ENCODE data around the gene ALK. TPM values are rescaled to one million over a fixed set of nuclear protein-coding genes. Genes with fewer than 3 reads are reported as not detected.
A peak's percentile ranks its signal among the peaks of the same experiment; 100 is the strongest.

Gene ALK
- total RNA-seq, 1 experiment from 2014 or later = 14.7 TPM

DNA sequence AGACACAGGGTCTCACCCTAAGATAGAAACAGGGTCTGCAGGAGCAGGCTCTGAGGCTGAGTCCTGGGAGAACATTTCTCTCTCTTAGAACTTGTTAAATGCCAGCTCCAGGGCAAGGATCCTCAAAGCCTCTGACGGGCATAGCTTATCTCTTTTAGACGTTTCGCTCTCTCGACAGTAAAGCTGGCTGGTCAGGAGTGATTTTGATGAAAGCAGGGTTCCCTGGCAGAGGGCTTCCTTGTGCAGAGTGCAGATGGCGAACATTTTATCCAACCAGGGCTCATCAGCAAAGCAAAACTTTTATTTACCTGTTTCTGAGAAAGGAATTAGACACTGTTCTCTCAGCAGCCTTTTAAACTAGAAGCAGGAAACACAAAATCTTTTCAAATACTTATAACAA, 350.8 kb downstream of the ALK start:
- BruUV-seq (replicated peaks) = no TSS peak
- CTCF ChIA-PET = no interaction called here

DNA sequence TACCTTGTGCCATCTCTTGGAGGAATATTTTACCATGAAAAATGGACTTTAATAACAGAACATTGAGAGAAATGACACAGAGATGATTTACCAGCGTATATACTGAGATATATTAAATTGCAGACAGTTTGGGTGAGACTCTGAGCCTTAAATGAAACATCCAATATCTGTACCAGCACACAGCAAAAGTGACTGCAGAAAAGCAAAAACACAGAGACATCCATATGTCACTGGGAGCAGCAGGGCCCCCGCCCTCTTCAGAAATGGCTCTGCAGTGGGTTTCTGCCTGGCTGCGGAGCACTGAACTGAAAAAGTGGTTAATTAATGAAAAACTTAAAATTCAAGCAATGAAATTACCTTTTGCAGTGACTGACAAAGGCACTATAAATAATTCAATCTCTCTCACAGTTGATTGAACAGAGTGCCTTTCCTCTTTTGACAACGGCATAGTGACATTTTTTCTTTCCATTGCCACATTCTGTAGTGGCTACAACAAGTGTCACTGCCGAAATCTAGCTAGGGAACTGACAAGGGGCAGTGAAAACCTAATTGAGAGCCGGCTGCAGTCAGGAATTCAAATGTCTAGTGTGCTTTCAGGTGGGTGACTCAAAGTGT, 353.4 kb downstream of the ALK start:
- CTCF ChIA-PET = no interaction called here

More for the DNA sequence above, 350.8 kb downstream of the ALK start:
- no peak for DNase-seq (ENCODE audit: low spot score)
- H3K27ac ChIP-seq (ENCODE audit: low read depth, low read length, poor library complexity, severe bottlenecking) = no peak overlapping the region
- intact Hi-C loops (cut with micrococcal nuclease; ENCODE audit: unreplicated experiment) = no loop called here
- no peaks in the 10 kb centered on the region for H3K9me3 ChIP-seq (ENCODE audit: low read depth, low read length, poor library complexity, severe bottlenecking)
- no peaks in the 10 kb centered on the region for H3K36me3 ChIP-seq (ENCODE audit: insufficient read depth, low read length, poor library complexity, severe bottlenecking)
- no peak overlapping the region for H3K4me3 ChIP-seq (ENCODE audit: low read depth, low read length, poor library complexity, severe bottlenecking)
- TF ChIP-seq EZH2 (IDR thresholded peaks at IDR 0.05; ENCODE audit: borderline replicate concordance, low read depth, low read length, poor library complexity, severe bottlenecking) = no peak
- no peaks in the 10 kb centered on the region for H3K27me3 ChIP-seq (replicated peaks; ENCODE audit: insufficient read depth, low read depth, low read length, poor library complexity)
- POLR2A ChIA-PET (ENCODE audit: low non-redundant PET) = no interaction called here
- H3K4me1 ChIP-seq (ENCODE audit: insufficient read depth, low read length, poor library complexity, severe bottlenecking) = no peaks in the 10 kb centered on the region

DNA sequence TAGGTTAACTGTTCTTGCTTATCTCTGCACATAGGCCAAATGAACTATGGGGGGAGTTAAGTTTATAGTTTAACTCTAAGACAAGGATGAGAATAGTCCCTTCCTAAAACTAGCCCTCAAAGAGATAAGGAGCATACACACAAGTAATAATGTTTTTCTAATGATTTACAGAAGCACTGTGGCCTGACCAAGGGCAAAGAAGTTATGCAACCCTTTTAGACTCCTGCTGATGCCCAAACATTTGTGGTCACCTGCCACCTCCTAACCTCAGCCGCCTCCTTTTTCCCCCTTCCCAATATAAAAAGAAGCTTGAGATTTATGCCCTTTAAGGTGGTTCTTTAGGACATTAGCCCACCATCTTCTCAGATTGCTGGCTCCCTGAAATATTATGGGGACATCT, 357.7 kb downstream of the ALK start:
- DNase-seq (ENCODE audit: low spot score) = no peak
- TF ChIP-seq, protein P1, sequence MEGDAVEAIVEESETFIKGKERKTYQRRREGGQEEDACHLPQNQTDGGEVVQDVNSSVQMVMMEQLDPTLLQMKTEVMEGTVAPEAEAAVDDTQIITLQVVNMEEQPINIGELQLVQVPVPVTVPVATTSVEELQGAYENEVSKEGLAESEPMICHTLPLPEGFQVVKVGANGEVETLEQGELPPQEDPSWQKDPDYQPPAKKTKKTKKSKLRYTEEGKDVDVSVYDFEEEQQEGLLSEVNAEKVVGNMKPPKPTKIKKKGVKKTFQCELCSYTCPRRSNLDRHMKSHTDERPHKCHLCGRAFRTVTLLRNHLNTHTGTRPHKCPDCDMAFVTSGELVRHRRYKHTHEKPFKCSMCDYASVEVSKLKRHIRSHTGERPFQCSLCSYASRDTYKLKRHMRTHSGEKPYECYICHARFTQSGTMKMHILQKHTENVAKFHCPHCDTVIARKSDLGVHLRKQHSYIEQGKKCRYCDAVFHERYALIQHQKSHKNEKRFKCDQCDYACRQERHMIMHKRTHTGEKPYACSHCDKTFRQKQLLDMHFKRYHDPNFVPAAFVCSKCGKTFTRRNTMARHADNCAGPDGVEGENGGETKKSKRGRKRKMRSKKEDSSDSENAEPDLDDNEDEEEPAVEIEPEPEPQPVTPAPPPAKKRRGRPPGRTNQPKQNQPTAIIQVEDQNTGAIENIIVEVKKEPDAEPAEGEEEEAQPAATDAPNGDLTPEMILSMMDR (conservative IDR thresholded peaks at IDR 0.05; ENCODE audit: low read depth, low read length) = no peak
- TF ChIP-seq EZH2 (IDR thresholded peaks at IDR 0.05; ENCODE audit: borderline replicate concordance, low read depth, low read length, poor library complexity, severe bottlenecking) = no peak
- Histone ChIP-seq H3K9me3 (ENCODE audit: low read depth, low read length, poor library complexity, severe bottlenecking) (no peaks in the 10 kb centered on the region), H3K27ac (ENCODE audit: low read depth, low read length, poor library complexity, severe bottlenecking) (no peak overlapping the region), H3K36me3 (ENCODE audit: insufficient read depth, low read length, poor library complexity, severe bottlenecking) (no peaks in the 10 kb centered on the region), H3K27me3 (replicated peaks; ENCODE audit: insufficient read depth, low read depth, low read length, poor library complexity) (no peaks in the 10 kb centered on the region), H3K4me3 (ENCODE audit: low read depth, low read length, poor library complexity, severe bottlenecking) (no peak overlapping the region), H3K4me1 (ENCODE audit: insufficient read depth, low read length, poor library complexity, severe bottlenecking) (no peaks in the 10 kb centered on the region)
- BruUV-seq (replicated peaks) = no TSS peak
- POLR2A ChIA-PET (ENCODE audit: low non-redundant PET) = no interaction called here
- intact Hi-C loops (cut with micrococcal nuclease; ENCODE audit: unreplicated experiment) = no loop called here
- CTCF ChIA-PET = no interaction called here

More for the DNA sequence above, 353.4 kb downstream of the ALK start:
- Histone ChIP-seq H3K36me3 (ENCODE audit: insufficient read depth, low read length, poor library complexity, severe bottlenecking) (no peaks in the 10 kb centered on the region), H3K27me3 (replicated peaks; ENCODE audit: insufficient read depth, low read depth, low read length, poor library complexity) (no peaks in the 10 kb centered on the region), H3K4me3 (ENCODE audit: low read depth, low read length, poor library complexity, severe bottlenecking) (no peak overlapping the region), H3K4me1 (ENCODE audit: insufficient read depth, low read length, poor library complexity, severe bottlenecking) (no peaks in the 10 kb centered on the region), H3K27ac (ENCODE audit: low read depth, low read length, poor library complexity, severe bottlenecking) (no peak overlapping the region), H3K9me3 (ENCODE audit: low read depth, low read length, poor library complexity, severe bottlenecking) (no peaks in the 10 kb centered on the region)
- POLR2A ChIA-PET (ENCODE audit: low non-redundant PET) = no interaction called here
- DNase-seq (ENCODE audit: low spot score) = no peak
- TF ChIP-seq EZH2 (IDR thresholded peaks at IDR 0.05; ENCODE audit: borderline replicate concordance, low read depth, low read length, poor library complexity, severe bottlenecking) = no peak
- TF ChIP-seq, protein P1 (conservative IDR thresholded peaks at IDR 0.05; ENCODE audit: low read depth, low read length) = no peak
- intact Hi-C loops (cut with micrococcal nuclease; ENCODE audit: unreplicated experiment) = no loop called here
- BruUV-seq (replicated peaks) = no TSS peak

DNA sequence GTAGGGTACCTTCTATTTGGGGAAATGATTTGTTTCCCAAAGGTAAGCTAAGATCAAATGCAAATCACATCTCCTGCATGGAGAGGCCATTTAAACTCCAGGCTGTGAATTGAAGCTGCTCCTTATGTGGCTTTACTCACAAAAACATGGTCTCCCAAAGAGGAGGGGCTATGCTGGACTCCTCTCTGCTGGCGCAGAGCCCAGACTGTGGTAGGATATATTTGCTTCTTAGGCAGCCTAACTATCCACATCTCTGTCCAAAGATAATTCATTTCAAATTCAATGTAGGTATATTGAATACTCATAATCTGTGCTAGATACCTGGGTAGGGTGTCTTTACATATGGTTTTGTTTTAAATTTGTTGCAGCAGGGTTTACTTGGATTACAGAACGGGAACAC, 358.5 kb downstream of the ALK start:
- ChIA-PET CTCF (no interaction called here), POLR2A (ENCODE audit: low non-redundant PET) (no interaction called here)
- no peak overlapping the region for H3K4me3 ChIP-seq (ENCODE audit: low read depth, low read length, poor library complexity, severe bottlenecking)
- no peaks in the 10 kb centered on the region for H3K4me1 ChIP-seq (ENCODE audit: insufficient read depth, low read length, poor library complexity, severe bottlenecking)
- no peaks in the 10 kb centered on the region for H3K27me3 ChIP-seq (replicated peaks; ENCODE audit: insufficient read depth, low read depth, low read length, poor library complexity)
- no peaks in the 10 kb centered on the region for H3K9me3 ChIP-seq (ENCODE audit: low read depth, low read length, poor library complexity, severe bottlenecking)
- TF ChIP-seq, protein P1 (conservative IDR thresholded peaks at IDR 0.05; ENCODE audit: low read depth, low read length) = no peak
- TF ChIP-seq EZH2 (IDR thresholded peaks at IDR 0.05; ENCODE audit: borderline replicate concordance, low read depth, low read length, poor library complexity, severe bottlenecking) = no peak
- peak; percentile 37 for DNase-seq (ENCODE audit: low spot score)
- no peaks in the 10 kb centered on the region for H3K36me3 ChIP-seq (ENCODE audit: insufficient read depth, low read length, poor library complexity, severe bottlenecking)
- H3K27ac ChIP-seq (ENCODE audit: low read depth, low read length, poor library complexity, severe bottlenecking) = no peak overlapping the region
- intact Hi-C loops (cut with micrococcal nuclease; ENCODE audit: unreplicated experiment) = no loop called here
- no TSS peak for BruUV-seq (replicated peaks)

Measured in A673 (cell line).